Measurements from ENCODE around the gene EBF4. TPM values are rescaled to one million over a fixed set of nuclear protein-coding genes. Genes with fewer than 3 reads are reported as not detected.
A peak's percentile ranks its signal among the peaks of the same experiment; 100 is the strongest.

Gene EBF4
- total and polyA plus RNA-seq, 12 donors = 1.6 to 29.7 (median 10.2) TPM

GRCh38 chr20:2799688-2800520 lies 107.3 kb downstream of the EBF4 start:
- DNase-seq = no peak
- TF ChIP-seq CTCF (IDR thresholded peaks at IDR 0.05) (no peak), POLR2A (IDR thresholded peaks at IDR 0.05) (no peak)
- no peaks in the 10 kb centered on the region for H3K36me3 ChIP-seq (replicated peaks in 1 of 2)
- WGBS, 4 donors = 3 to 10% (median 6%) methylated on average over 23 to 61 of the region's 61 CpGs
- intact Hi-C loops (cut with DNase I) = no loop called here
- H3K9me3 ChIP-seq (replicated peaks in 1 of 3) = no peaks in the 10 kb centered on the region
- H3K27me3 ChIP-seq = peaks cover 39% of the 10 kb centered on the region
- H3K27ac ChIP-seq = no peak overlapping the region
- H3K4me1 ChIP-seq (replicated peaks in 1 of 2) = peaks cover 0 to 5% of the 10 kb centered on the region in 2 donors
- peak overlapping the region in 1 of 4 donors; percentile 42 for H3K4me3 ChIP-seq

- Histone ChIP-seq H3K4me1 (replicated peaks in 1 of 2) (peaks cover 0 to 5% of the 10 kb centered on the region in 2 donors), H3K36me3 (replicated peaks in 1 of 2) (no peaks in the 10 kb centered on the region), H3K27ac (no peak within 1 kb of the TSS), H3K4me3 (peak within 1 kb of the TSS in 1 of 4 donors; percentile 42), H3K27me3 (peaks cover 43% of the 10 kb centered on the region), H3K9me3 (replicated peaks in 1 of 3) (no peaks in the 10 kb centered on the region)
- 3 to 8% (median 6%) methylated on average over 10 to 51 of the region's 52 CpGs for WGBS, 4 donors
- no peak for DNase-seq
- intact Hi-C loops (cut with DNase I) = no loop called here
- TF ChIP-seq CTCF (IDR thresholded peaks at IDR 0.05) = no peak
- no peak for TF ChIP-seq POLR2A (IDR thresholded peaks at IDR 0.05)
Measured at GRCh38 chr20:2800521-2801285, 108.1 kb downstream of the EBF4 start, which contains the start of gene CPXM1. Gene CPXM1 (minus strand): TSS chr20:2800627. CDS start chr20:2800572, 55 bp downstream.

GRCh38 chr20:2801286-2801728 lies 108.7 kb downstream of the EBF4 start:
- H3K9me3 ChIP-seq (replicated peaks in 1 of 3) = no peaks in the 10 kb centered on the region
- no peak overlapping the region for H3K27ac ChIP-seq
- TF ChIP-seq CTCF (IDR thresholded peaks at IDR 0.05) (no peak), POLR2A (IDR thresholded peaks at IDR 0.05) (no peak)
- H3K4me1 ChIP-seq (replicated peaks in 1 of 2) = peaks cover 0 to 5% of the 10 kb centered on the region in 2 donors
- H3K27me3 ChIP-seq = peaks cover 46% of the 10 kb centered on the region
- 5 to 17% (median 14%) methylated on average over 13 of the region's 13 CpGs for WGBS, 4 donors
- no peak overlapping the region for H3K4me3 ChIP-seq
- H3K36me3 ChIP-seq (replicated peaks in 1 of 2) = no peaks in the 10 kb centered on the region
- no peak for DNase-seq
- intact Hi-C loops (cut with DNase I) = no loop called here
